GM13977 (cell line): ENCODE measurements around the gene PSORS1C1.
"Not testable (repeated sequence)": the region's sequence is repeated elsewhere in the genome, so short reads cannot be mapped to it uniquely, and the experiment has no call there.

Experiments
- DNase-seq: peaks from one replicate; pipeline ENCODE4 v3.0.0; 2012; ENCODE audit warnings: low spot score
- in situ Hi-C: fragments of 300-500 bp; cut with MboI; formaldehyde crosslinking; loops from one replicate; pipeline ENCODE4 v1.12.0; 2022; ENCODE audit warnings: low sequenced_read_pairs, low pct_unique_long_range_greater_than_20kb, mixed read lengths, inconsistent platforms; ENCODE audit not compliant: unreplicated experiment
- TF ChIP-seq, protein P1 (sequence below): IDR thresholded peaks from 2 replicates; pipeline ENCODE4 v1.5.1; 2012; ENCODE audit warnings: mild to moderate bottlenecking, control low read depth; ENCODE audit not compliant: insufficient read depth; ENCODE audit errors: extremely low read depth, missing control alignments

The PSORS1C1 gene

DNA sequence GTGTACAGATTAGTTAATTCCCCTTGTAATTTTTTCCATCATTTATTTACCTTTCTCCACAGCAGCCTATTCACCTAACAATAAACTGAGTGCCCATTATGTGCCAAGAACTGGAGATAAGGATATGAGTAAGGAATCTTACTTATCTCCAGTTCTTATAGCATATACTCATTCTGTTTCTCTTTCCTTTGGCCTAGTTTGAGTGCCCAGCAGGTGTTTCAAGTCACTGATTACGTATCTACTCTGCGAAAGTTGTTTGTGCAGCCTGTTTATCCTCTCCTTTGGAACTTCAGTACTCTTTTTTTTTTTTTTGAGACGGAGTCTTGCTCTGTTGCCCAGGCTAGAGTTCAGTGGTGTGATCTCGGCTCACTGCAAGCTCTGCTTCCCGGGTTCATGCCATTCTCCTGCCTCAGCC, 73.2 kb downstream of the PSORS1C1 start:
- TF ChIP-seq, protein P1, sequence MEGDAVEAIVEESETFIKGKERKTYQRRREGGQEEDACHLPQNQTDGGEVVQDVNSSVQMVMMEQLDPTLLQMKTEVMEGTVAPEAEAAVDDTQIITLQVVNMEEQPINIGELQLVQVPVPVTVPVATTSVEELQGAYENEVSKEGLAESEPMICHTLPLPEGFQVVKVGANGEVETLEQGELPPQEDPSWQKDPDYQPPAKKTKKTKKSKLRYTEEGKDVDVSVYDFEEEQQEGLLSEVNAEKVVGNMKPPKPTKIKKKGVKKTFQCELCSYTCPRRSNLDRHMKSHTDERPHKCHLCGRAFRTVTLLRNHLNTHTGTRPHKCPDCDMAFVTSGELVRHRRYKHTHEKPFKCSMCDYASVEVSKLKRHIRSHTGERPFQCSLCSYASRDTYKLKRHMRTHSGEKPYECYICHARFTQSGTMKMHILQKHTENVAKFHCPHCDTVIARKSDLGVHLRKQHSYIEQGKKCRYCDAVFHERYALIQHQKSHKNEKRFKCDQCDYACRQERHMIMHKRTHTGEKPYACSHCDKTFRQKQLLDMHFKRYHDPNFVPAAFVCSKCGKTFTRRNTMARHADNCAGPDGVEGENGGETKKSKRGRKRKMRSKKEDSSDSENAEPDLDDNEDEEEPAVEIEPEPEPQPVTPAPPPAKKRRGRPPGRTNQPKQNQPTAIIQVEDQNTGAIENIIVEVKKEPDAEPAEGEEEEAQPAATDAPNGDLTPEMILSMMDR: no peak
- in situ Hi-C loops: no loop called here
- no peak for DNase-seq

DNA sequence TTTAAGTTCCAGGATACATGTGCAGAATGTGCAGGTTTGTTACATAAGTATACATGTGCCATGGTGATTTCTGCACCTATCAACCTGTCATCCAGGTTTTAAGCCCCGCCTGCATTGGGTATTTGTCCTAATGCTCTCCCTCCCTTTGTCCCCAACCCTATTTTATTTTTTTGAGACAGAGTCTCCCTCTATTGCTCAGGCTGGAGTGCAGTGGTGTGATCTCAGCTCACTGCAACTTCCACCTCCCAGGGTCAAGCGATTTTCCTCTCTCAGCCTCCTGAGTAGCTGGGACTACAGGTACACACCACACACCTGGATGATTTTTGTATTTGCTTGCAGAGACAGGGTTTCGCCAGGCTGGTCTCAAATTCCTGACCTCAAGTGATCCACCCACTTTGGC, 74.6 kb downstream of the PSORS1C1 start:
- in situ Hi-C loops, DNase-seq: not testable (repeated sequence)
